ENCODE measurements around the gene DRC1.

DRC1 gene

GRCh38 chr2:26486789-26487188 lies 85.1 kb downstream of the DRC1 start:
- no peak overlapping the region for H2AK5ac ChIP-seq (ENCODE audit: low read depth, low read length)
- no peak overlapping the region for H3K18ac ChIP-seq (ENCODE audit: low read length)
- H2BK5ac ChIP-seq (ENCODE audit: low read length), result no peak overlapping the region
- no peak overlapping the region for H3K4ac ChIP-seq (ENCODE audit: low read length)
- H3K79me1 ChIP-seq (ENCODE audit: low read depth, low read length), result no peaks in the 10 kb centered on the region
- H3K4me3 ChIP-seq (ENCODE audit: low read length in 2 of 2), result no peak overlapping the region
- H3K4me1 ChIP-seq (ENCODE audit: control insufficient read depth in 2 of 2, insufficient read depth in 1 of 2, low read depth in 1 of 2, low read length in 2 of 2), result peaks cover 7 to 9% of the 10 kb centered on the region in 2 donors
- H2AFZ ChIP-seq (ENCODE audit: low read length), result no peak overlapping the region
- no peak for DNase-seq (ENCODE audit: low spot score)
- H3K27me3 ChIP-seq (ENCODE audit: control insufficient read depth in 3 of 3, insufficient read depth in 3 of 3, low read depth in 1 of 3, low read length in 3 of 3), result no peaks in the 10 kb centered on the region
- no peak overlapping the region for H3K9ac ChIP-seq (ENCODE audit: low read depth, low read length, poor library complexity)
- H3K9me3 ChIP-seq (replicated peaks in 1 of 2; ENCODE audit: control insufficient read depth in 2 of 2, insufficient read depth in 1 of 2, low read depth in 1 of 2, low read length in 2 of 2), result peaks cover 0 to 2% of the 10 kb centered on the region in 2 donors
- no peaks in the 10 kb centered on the region for H3K36me3 ChIP-seq (replicated peaks in 1 of 2; ENCODE audit: control insufficient read depth in 2 of 2, insufficient read depth in 2 of 2, low read length in 2 of 2)
- no peak overlapping the region for H3K23ac ChIP-seq (ENCODE audit: low read depth, low read length, poor library complexity)
- WGBS, 2 donors (ENCODE audit: extremely low coverage in 2 of 2, insufficient read length in 2 of 2, insufficient replicate concordance in 1 of 2), result no CpG with 5 or more reads among the region's 3 CpGs
- H2BK12ac ChIP-seq (ENCODE audit: low read length), result no peak overlapping the region
- H3K27ac ChIP-seq (replicated peaks; ENCODE audit: low read length), result no peak overlapping the region
- no peak overlapping the region for H2BK120ac ChIP-seq (ENCODE audit: low read depth, low read length)
- no peak overlapping the region for H2BK15ac ChIP-seq (ENCODE audit: low read length)
- H3K14ac ChIP-seq (ENCODE audit: low read length), result no peak overlapping the region
- no peak overlapping the region for H4K8ac ChIP-seq (ENCODE audit: low read depth, low read length)
- no peak overlapping the region for H4K91ac ChIP-seq (ENCODE audit: low read depth, low read length, poor library complexity)
- no peak overlapping the region for H3K4me2 ChIP-seq (ENCODE audit: insufficient read depth, low read length, poor library complexity, severe bottlenecking)

- Histone ChIP-seq H2BK15ac (ENCODE audit: low read length) (no peak overlapping the region), H3K36me3 (replicated peaks in 1 of 2; ENCODE audit: control insufficient read depth in 2 of 2, insufficient read depth in 2 of 2, low read length in 2 of 2) (no peaks in the 10 kb centered on the region), H3K4me1 (ENCODE audit: control insufficient read depth in 2 of 2, insufficient read depth in 1 of 2, low read depth in 1 of 2, low read length in 2 of 2) (peaks cover 10 to 13% of the 10 kb centered on the region in 2 donors), H3K9ac (ENCODE audit: low read depth, low read length, poor library complexity) (no peak overlapping the region), H3K79me1 (ENCODE audit: low read depth, low read length) (no peaks in the 10 kb centered on the region), H3K18ac (ENCODE audit: low read length) (no peak overlapping the region), H3K27me3 (ENCODE audit: control insufficient read depth in 3 of 3, insufficient read depth in 3 of 3, low read depth in 1 of 3, low read length in 3 of 3) (no peaks in the 10 kb centered on the region), H2AK5ac (ENCODE audit: low read depth, low read length) (peak overlapping the region; percentile 23), H4K8ac (ENCODE audit: low read depth, low read length) (no peak overlapping the region), H2BK5ac (ENCODE audit: low read length) (no peak overlapping the region), H3K27ac (replicated peaks; ENCODE audit: low read length) (no peak overlapping the region), H3K4me3 (ENCODE audit: low read length in 2 of 2) (no peak overlapping the region), H2BK120ac (ENCODE audit: low read depth, low read length) (no peak overlapping the region), H2AFZ (ENCODE audit: low read length) (no peak overlapping the region), H3K9me3 (replicated peaks in 1 of 2; ENCODE audit: control insufficient read depth in 2 of 2, insufficient read depth in 1 of 2, low read depth in 1 of 2, low read length in 2 of 2) (peaks cover 0 to 2% of the 10 kb centered on the region in 2 donors), H4K91ac (ENCODE audit: low read depth, low read length, poor library complexity) (no peak overlapping the region), H3K14ac (ENCODE audit: low read length) (no peak overlapping the region), H3K23ac (ENCODE audit: low read depth, low read length, poor library complexity) (no peak overlapping the region), H2BK12ac (ENCODE audit: low read length) (no peak overlapping the region), H3K4ac (ENCODE audit: low read length) (no peak overlapping the region), H3K4me2 (ENCODE audit: insufficient read depth, low read length, poor library complexity, severe bottlenecking) (no peak overlapping the region)
- WGBS, 2 donors (ENCODE audit: extremely low coverage in 2 of 2, insufficient read length in 2 of 2, insufficient replicate concordance in 1 of 2), result no CpG with 5 or more reads among the region's 5 CpGs
- DNase-seq (ENCODE audit: low spot score), result no peak
Observed at GRCh38 chr2:26487192-26487591, 85.5 kb downstream of the DRC1 start.

DNA sequence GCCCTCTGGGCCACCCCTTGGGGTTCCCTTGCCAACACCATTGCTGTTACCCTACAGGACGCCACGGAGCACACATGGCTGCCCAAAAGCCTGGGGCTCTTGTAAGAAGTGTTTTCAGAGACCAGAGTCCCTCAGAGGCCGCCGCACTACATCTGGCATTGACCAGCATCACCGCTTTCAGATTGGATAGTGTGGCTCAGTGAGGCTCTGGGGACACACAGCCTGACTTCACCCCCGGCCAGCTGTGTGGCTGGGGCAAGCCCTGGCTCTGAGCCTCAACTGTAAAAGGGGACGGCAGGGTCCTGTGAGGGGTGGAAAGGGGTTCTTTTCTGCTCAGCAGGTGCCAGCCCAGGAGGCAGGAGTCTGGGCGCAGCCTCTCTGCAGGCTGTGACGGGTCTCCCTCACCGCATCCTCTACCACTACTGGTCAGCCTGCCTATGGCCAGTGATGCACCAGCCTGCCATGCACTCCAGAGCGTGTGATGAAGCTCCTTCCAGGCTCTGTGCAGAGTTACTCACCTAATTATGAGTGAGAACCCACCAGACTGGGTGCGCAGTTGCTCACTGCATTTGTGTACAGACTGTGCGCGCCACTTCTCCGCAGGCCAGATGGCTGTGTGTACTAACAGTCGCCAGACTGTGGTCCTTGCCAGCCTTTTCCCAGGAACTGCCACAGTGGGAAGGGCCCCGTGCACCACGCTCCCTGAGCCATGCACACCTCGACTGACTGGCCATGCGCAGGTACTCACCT lies 86.9 kb downstream of the DRC1 start:
- Histone ChIP-seq H2BK120ac (ENCODE audit: low read depth, low read length) (peak overlapping the region; percentile 56), H3K18ac (ENCODE audit: low read length) (peak overlapping the region; percentile 58), H2AFZ (ENCODE audit: low read length) (no peak overlapping the region), H3K23ac (ENCODE audit: low read depth, low read length, poor library complexity) (peak overlapping the region; percentile 52), H4K91ac (ENCODE audit: low read depth, low read length, poor library complexity) (no peak overlapping the region), H2BK15ac (ENCODE audit: low read length) (peak overlapping the region; percentile 24), H2BK5ac (ENCODE audit: low read length) (no peak overlapping the region), H3K4me1 (ENCODE audit: control insufficient read depth in 2 of 2, insufficient read depth in 1 of 2, low read depth in 1 of 2, low read length in 2 of 2) (peaks cover 20% of the 10 kb centered on the region in 2 donors), H3K9ac (ENCODE audit: low read depth, low read length, poor library complexity) (no peak overlapping the region), H3K79me1 (ENCODE audit: low read depth, low read length) (no peaks in the 10 kb centered on the region), H3K4me2 (ENCODE audit: insufficient read depth, low read length, poor library complexity, severe bottlenecking) (no peak overlapping the region), H3K36me3 (replicated peaks in 1 of 2; ENCODE audit: control insufficient read depth in 2 of 2, insufficient read depth in 2 of 2, low read length in 2 of 2) (no peaks in the 10 kb centered on the region), H3K27ac (replicated peaks; ENCODE audit: low read length) (no peak overlapping the region), H3K4me3 (ENCODE audit: low read length in 2 of 2) (no peak overlapping the region), H3K4ac (ENCODE audit: low read length) (no peak overlapping the region), H3K9me3 (replicated peaks in 1 of 2; ENCODE audit: control insufficient read depth in 2 of 2, insufficient read depth in 1 of 2, low read depth in 1 of 2, low read length in 2 of 2) (no peaks in the 10 kb centered on the region), H2AK5ac (ENCODE audit: low read depth, low read length) (peak overlapping the region; percentile 32), H3K27me3 (ENCODE audit: control insufficient read depth in 3 of 3, insufficient read depth in 3 of 3, low read depth in 1 of 3, low read length in 3 of 3) (no peaks in the 10 kb centered on the region), H3K14ac (ENCODE audit: low read length) (peak overlapping the region; percentile 91), H2BK12ac (ENCODE audit: low read length) (peak overlapping the region; percentile 87), H4K8ac (ENCODE audit: low read depth, low read length) (peak overlapping the region; percentile 54)
- no peak for DNase-seq (ENCODE audit: low spot score)
- WGBS, 2 donors (ENCODE audit: extremely low coverage in 2 of 2, insufficient read length in 2 of 2, insufficient replicate concordance in 1 of 2), result no CpG with 5 or more reads among the region's 20 CpGs

- H2BK120ac ChIP-seq (ENCODE audit: low read depth, low read length), result peak overlapping the region; percentile 56
Observed at GRCh38 chr2:26489213-26489850, 87.6 kb downstream of the DRC1 start.

More at GRCh38 chr2:26489213-26489850, 87.6 kb downstream of the DRC1 start:
- H3K18ac ChIP-seq (ENCODE audit: low read length), result peak overlapping the region; percentile 58
- no peaks in the 10 kb centered on the region for H3K27me3 ChIP-seq (ENCODE audit: control insufficient read depth in 3 of 3, insufficient read depth in 3 of 3, low read depth in 1 of 3, low read length in 3 of 3)
- H3K14ac ChIP-seq (ENCODE audit: low read length), result peak overlapping the region; percentile 91
- DNase-seq (ENCODE audit: low spot score), result no peak
- H3K4me3 ChIP-seq (ENCODE audit: low read length in 2 of 2), result no peak overlapping the region
- H3K9ac ChIP-seq (ENCODE audit: low read depth, low read length, poor library complexity), result no peak overlapping the region
- H3K9me3 ChIP-seq (replicated peaks in 1 of 2; ENCODE audit: control insufficient read depth in 2 of 2, insufficient read depth in 1 of 2, low read depth in 1 of 2, low read length in 2 of 2), result no peaks in the 10 kb centered on the region
- no peak overlapping the region for H3K4ac ChIP-seq (ENCODE audit: low read length)
- H3K4me2 ChIP-seq (ENCODE audit: insufficient read depth, low read length, poor library complexity, severe bottlenecking), result no peak overlapping the region
- no peak overlapping the region for H4K91ac ChIP-seq (ENCODE audit: low read depth, low read length, poor library complexity)
- peak overlapping the region; percentile 49 for H2AK5ac ChIP-seq (ENCODE audit: low read depth, low read length)
- H2BK5ac ChIP-seq (ENCODE audit: low read length), result peak overlapping the region; percentile 17
- no peaks in the 10 kb centered on the region for H3K79me1 ChIP-seq (ENCODE audit: low read depth, low read length)
- H4K8ac ChIP-seq (ENCODE audit: low read depth, low read length), result peak overlapping the region; percentile 54
- no peaks in the 10 kb centered on the region for H3K36me3 ChIP-seq (replicated peaks in 1 of 2; ENCODE audit: control insufficient read depth in 2 of 2, insufficient read depth in 2 of 2, low read length in 2 of 2)
- peak overlapping the region; percentile 87 for H2BK12ac ChIP-seq (ENCODE audit: low read length)
- H3K23ac ChIP-seq (ENCODE audit: low read depth, low read length, poor library complexity), result peak overlapping the region; percentile 52
- no peak overlapping the region for H3K27ac ChIP-seq (replicated peaks; ENCODE audit: low read length)
- peaks cover 15 to 20% of the 10 kb centered on the region in 2 donors for H3K4me1 ChIP-seq (ENCODE audit: control insufficient read depth in 2 of 2, insufficient read depth in 1 of 2, low read depth in 1 of 2, low read length in 2 of 2)
- peak overlapping the region; percentile 33 for H2AFZ ChIP-seq (ENCODE audit: low read length)
- peak overlapping the region; percentile 99 for H2BK15ac ChIP-seq (ENCODE audit: low read length)
- WGBS, 2 donors (ENCODE audit: extremely low coverage in 2 of 2, insufficient read length in 2 of 2, insufficient replicate concordance in 1 of 2), result no CpG with 5 or more reads among the region's 19 CpGs

Measured in neuronal stem cell (in vitro differentiated cells).